Upper lobe of left lung (tissue), 6 donors: ENCODE measurements around the gene SLC35G2. TPM values are rescaled to one million over a fixed set of nuclear protein-coding genes. Genes with fewer than 3 reads are reported as not detected.
A peak's percentile ranks its signal among the peaks of the same experiment; 100 is the strongest.

Experiments
- ATAC-seq, 2 donors: fragments of 200-7000 bp; cut with Tn5 transposase; one replicate each; pipeline ENCODE4 v1.9.1; 2022; ENCODE audit warnings: mild to moderate bottlenecking in 2 of 2, moderate library complexity in 2 of 2; ENCODE audit not compliant: low FRiP score in 2 of 2
- DNase-seq, 2 donors: peaks; one replicate each; pipeline ENCODE4 v3.0.0-alpha.2; 2019 to 2020
- H3K27ac ChIP-seq, 4 donors: fragments of 200-600 bp; sonication (generic); one replicate each; pipeline ENCODE4 v1.5.1; 2016 to 2019
- H3K27me3 ChIP-seq, 4 donors: fragments of 200-600 bp; sonication (generic); one replicate each; pipeline ENCODE4 v1.5.1; 2017 to 2019
- H3K36me3 ChIP-seq, 4 donors: fragments of 200-600 bp; sonication (generic); one replicate each; pipeline ENCODE4 v1.5.1; 2016 to 2019
- H3K4me1 ChIP-seq, 4 donors: fragments of 200-600 bp; sonication (generic); one replicate each; pipeline ENCODE4 v1.5.1; 2018 to 2019
- H3K4me3 ChIP-seq, 4 donors: fragments of 200-600 bp; sonication (generic); one replicate each; pipeline ENCODE4 v1.5.1; 2017 to 2019; ENCODE audit warnings: mild to moderate bottlenecking in 2 of 4, moderate library complexity in 1 of 4
- H3K9me3 ChIP-seq, 4 donors: fragments of 200-600 bp; sonication (generic); one replicate each; pipeline ENCODE4 v1.5.1; 2018 to 2019
- CTCF ChIP-seq, 6 experiments: fragments of 450-650 bp in 4 of 6; fragments of 200-600 bp in 2 of 6; sonication (generic) in 2 of 6; IDR thresholded peaks; one replicate each; pipeline ENCODE4 v1.5.1; 2016 to 2019; ENCODE audit warnings: antibody characterized with exemption in 6 of 6
- EP300 ChIP-seq, 4 donors: sonication (generic); formaldehyde crosslinking; IDR thresholded peaks; one replicate each; pipeline ENCODE4 v1.5.1; 2017; ENCODE audit warnings: antibody characterized with exemption in 4 of 4, control low read depth in 2 of 4
- POLR2A ChIP-seq, 4 donors: fragments of 450-650 bp; IDR thresholded peaks; one replicate each; pipeline ENCODE4 v1.5.1; 2016 to 2017; ENCODE audit warnings: antibody characterized with exemption in 4 of 4, mild to moderate bottlenecking in 2 of 4
- POLR2AphosphoS5 ChIP-seq, 2 donors: sonication (generic); formaldehyde crosslinking; IDR thresholded peaks; one replicate each; pipeline ENCODE4 v1.5.1; 2017; ENCODE audit warnings: antibody characterized with exemption in 2 of 2
- WGBS, 2 donors: methylation state at CpG; one replicate each; pipeline ENCODE4 v1.1.5; 2017 to 2018; 5-methylcytosine and 5-hydroxymethylcytosine counted together
- total RNA-seq, 6 donors: library from RNA; depleted of rRNA in 4 of 6; stranded (reverse); fragments of >200 nt in 4 of 6; gene quantifications; one replicate each; pipeline versions ENCODE4 v1.1.0 to v1.2.1, GENCODE V29; 2016 to 2021
- donor health status: DM: no; HTN: no; CAD: no; lungs with moderate emphysema.
- donor health status: DM: no; HTN: yes; CAD: no; lungs with severe emphysema.

The SLC35G2 gene
- total RNA-seq, 6 donors from 2014 or later = 3.3 to 10.5 (median 6.5) TPM

- no peak for ATAC-seq
- DNase-seq = no peak
- no peak for TF ChIP-seq POLR2AphosphoS5 (IDR thresholded peaks at IDR 0.05)
- no peak for TF ChIP-seq EP300 (IDR thresholded peaks at IDR 0.05)
- no peak for TF ChIP-seq CTCF (IDR thresholded peaks at IDR 0.05)
- TF ChIP-seq POLR2A (IDR thresholded peaks at IDR 0.05) = no peak
- Histone ChIP-seq H3K36me3 (no peaks in the 10 kb centered on the region), H3K4me3 (no peak overlapping the region), H3K9me3 (no peaks in the 10 kb centered on the region), H3K27me3 (no peaks in the 10 kb centered on the region), H3K4me1 (peaks cover 4 to 32% (median 12%) of the 10 kb centered on the region in 4 donors), H3K27ac (no peak overlapping the region)
- 83 to 87% methylated on average over 1 of the region's 1 CpG for WGBS, 2 donors
Measured at GRCh38 chr3:136882571-136882970, 63.6 kb downstream of the SLC35G2 start.

GRCh38 chr3:136883967-136884720 is 65.2 kb downstream of the SLC35G2 start:
- Histone ChIP-seq H3K27me3 (no peaks in the 10 kb centered on the region), H3K27ac (no peak overlapping the region), H3K4me3 (no peak overlapping the region), H3K36me3 (peaks cover 0 to under 1% (median 0%) of the 10 kb centered on the region in 4 donors), H3K4me1 (peaks cover 4 to 32% (median 12%) of the 10 kb centered on the region in 4 donors), H3K9me3 (no peaks in the 10 kb centered on the region)
- TF ChIP-seq POLR2A (IDR thresholded peaks at IDR 0.05) (no peak), POLR2AphosphoS5 (IDR thresholded peaks at IDR 0.05) (no peak), CTCF (IDR thresholded peaks at IDR 0.05) (no peak), EP300 (IDR thresholded peaks at IDR 0.05) (no peak)
- ATAC-seq (no peak), DNase-seq (no peak)
- WGBS, 2 donors = 92 to 93% methylated on average over 9 of the region's 9 CpGs

- Histone ChIP-seq H3K27ac (peak overlapping the region in 1 of 4 donors; percentile 17), H3K4me3 (no peak overlapping the region), H3K9me3 (no peaks in the 10 kb centered on the region), H3K27me3 (no peaks in the 10 kb centered on the region), H3K4me1 (peaks cover 4 to 32% (median 12%) of the 10 kb centered on the region in 4 donors), H3K36me3 (peaks cover 0 to 5% (median 0%) of the 10 kb centered on the region in 4 donors)
- DNase-seq (no peak), ATAC-seq (no peak)
- WGBS, 2 donors = 65 to 68% methylated on average over 5 of the region's 5 CpGs
- no peak for TF ChIP-seq CTCF (IDR thresholded peaks at IDR 0.05)
- TF ChIP-seq POLR2AphosphoS5 (IDR thresholded peaks at IDR 0.05) = no peak
- no peak for TF ChIP-seq EP300 (IDR thresholded peaks at IDR 0.05)
- no peak for TF ChIP-seq POLR2A (IDR thresholded peaks at IDR 0.05)
Measured at GRCh38 chr3:136885357-136886213, 66.7 kb downstream of the SLC35G2 start.

- Histone ChIP-seq H3K36me3 (peaks cover 0 to 5% (median 0%) of the 10 kb centered on the region in 4 donors), H3K4me3 (no peak overlapping the region), H3K4me1 (peaks cover 11 to 30% (median 18%) of the 10 kb centered on the region in 4 donors), H3K27ac (no peak overlapping the region), H3K27me3 (no peaks in the 10 kb centered on the region), H3K9me3 (peaks cover 0 to 4% (median 0%) of the 10 kb centered on the region in 4 donors)
- DNase-seq = peak in 1 of 2 donors; percentile 73
- ATAC-seq = no peak
- WGBS, 2 donors = 86 to 100% methylated on average over 2 to 23 of the region's 24 CpGs
- TF ChIP-seq EP300 (IDR thresholded peaks at IDR 0.05) (no peak), POLR2A (IDR thresholded peaks at IDR 0.05) (no peak), POLR2AphosphoS5 (IDR thresholded peaks at IDR 0.05) (no peak), CTCF (IDR thresholded peaks at IDR 0.05) (no peak)
Measured at GRCh38 chr3:136889947-136890346, 71.0 kb downstream of the SLC35G2 start.
